Measurements from ENCODE around the gene SURF4.

DNA sequence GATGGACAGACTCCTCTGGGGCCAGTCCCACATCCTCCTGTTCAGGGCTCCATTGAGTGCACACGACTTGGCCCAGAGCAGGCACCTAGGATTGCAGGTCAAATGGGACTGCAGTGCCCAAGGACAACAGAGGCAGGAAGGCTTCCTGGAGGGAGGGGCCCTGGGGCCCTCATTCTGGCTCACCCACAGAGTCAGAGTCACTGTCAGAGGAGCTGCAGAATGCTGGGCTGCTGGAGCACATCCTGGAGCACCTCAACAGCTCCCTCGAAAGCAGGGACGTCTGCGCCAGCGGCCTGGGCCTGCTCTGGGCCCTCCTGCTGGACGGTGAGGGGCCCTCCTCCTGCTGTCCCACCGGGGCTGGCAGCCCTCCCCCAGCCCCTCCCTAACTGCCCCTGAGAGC lies 26.8 kb upstream of the SURF4 start:
- TF ChIP-seq, protein P1, sequence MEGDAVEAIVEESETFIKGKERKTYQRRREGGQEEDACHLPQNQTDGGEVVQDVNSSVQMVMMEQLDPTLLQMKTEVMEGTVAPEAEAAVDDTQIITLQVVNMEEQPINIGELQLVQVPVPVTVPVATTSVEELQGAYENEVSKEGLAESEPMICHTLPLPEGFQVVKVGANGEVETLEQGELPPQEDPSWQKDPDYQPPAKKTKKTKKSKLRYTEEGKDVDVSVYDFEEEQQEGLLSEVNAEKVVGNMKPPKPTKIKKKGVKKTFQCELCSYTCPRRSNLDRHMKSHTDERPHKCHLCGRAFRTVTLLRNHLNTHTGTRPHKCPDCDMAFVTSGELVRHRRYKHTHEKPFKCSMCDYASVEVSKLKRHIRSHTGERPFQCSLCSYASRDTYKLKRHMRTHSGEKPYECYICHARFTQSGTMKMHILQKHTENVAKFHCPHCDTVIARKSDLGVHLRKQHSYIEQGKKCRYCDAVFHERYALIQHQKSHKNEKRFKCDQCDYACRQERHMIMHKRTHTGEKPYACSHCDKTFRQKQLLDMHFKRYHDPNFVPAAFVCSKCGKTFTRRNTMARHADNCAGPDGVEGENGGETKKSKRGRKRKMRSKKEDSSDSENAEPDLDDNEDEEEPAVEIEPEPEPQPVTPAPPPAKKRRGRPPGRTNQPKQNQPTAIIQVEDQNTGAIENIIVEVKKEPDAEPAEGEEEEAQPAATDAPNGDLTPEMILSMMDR (IDR thresholded peaks at IDR 0.05 in 8 of 11, conservative IDR thresholded peaks at IDR 0.05 in 3 of 11) = no peak
- TF ChIP-seq POLR2AphosphoS5 (IDR thresholded peaks at IDR 0.05) = peak in 1 of 3 donors; percentile 52
